Body of pancreas (tissue), 4 donors: Measurements from ENCODE around the gene TVP23A.

Source experiments
- POLR2A ChIP-seq, 3 donors: fragments of 450-650 bp; IDR thresholded peaks; one replicate each; pipeline ENCODE4 v1.6.1; 2016; ENCODE audit warnings: antibody characterized with exemption in 3 of 3, mild to moderate bottlenecking in 2 of 3
- TF ChIP-seq, protein P1 (sequence below), 7 experiments: fragments of 450-650 bp in 4 of 7; fragments of 200-600 bp in 3 of 7; sonication (generic) in 3 of 7; IDR thresholded peaks; one replicate each; pipeline ENCODE4 v1.5.1; 2016 to 2019; ENCODE audit warnings: antibody characterized with exemption in 7 of 7

DNA sequence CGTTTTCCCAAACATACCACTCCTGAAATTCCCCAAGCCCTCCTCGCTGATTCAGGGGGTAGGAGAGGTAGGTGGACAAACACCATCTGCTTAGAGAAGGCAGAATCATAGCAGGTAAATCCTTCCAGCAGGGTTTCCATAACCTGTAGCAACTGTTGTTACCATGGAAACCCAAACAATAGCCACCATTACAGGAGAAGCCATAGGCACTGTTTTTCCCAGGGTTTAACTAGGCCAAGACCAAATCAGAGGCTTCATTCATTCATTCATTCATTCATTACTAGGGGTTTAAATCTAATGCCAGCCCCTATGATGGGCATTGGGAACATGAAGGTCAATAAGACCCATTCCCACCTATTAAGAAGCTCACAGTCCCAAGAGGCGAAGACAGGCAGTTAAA lies 32.9 kb upstream of the TVP23A start:
- TF ChIP-seq POLR2A (IDR thresholded peaks at IDR 0.05): no peak
- TF ChIP-seq, protein P1, sequence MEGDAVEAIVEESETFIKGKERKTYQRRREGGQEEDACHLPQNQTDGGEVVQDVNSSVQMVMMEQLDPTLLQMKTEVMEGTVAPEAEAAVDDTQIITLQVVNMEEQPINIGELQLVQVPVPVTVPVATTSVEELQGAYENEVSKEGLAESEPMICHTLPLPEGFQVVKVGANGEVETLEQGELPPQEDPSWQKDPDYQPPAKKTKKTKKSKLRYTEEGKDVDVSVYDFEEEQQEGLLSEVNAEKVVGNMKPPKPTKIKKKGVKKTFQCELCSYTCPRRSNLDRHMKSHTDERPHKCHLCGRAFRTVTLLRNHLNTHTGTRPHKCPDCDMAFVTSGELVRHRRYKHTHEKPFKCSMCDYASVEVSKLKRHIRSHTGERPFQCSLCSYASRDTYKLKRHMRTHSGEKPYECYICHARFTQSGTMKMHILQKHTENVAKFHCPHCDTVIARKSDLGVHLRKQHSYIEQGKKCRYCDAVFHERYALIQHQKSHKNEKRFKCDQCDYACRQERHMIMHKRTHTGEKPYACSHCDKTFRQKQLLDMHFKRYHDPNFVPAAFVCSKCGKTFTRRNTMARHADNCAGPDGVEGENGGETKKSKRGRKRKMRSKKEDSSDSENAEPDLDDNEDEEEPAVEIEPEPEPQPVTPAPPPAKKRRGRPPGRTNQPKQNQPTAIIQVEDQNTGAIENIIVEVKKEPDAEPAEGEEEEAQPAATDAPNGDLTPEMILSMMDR (IDR thresholded peaks at IDR 0.05): no peak
